Activated CD8-positive, alpha-beta memory T cell treated with anti-CD3 and anti-CD28 coated beads, Interleukin-2, amount 50 U/mL, for 24 hours (primary cell): ENCODE measurements around the gene PAX7.

Experiments used
- DNase-seq: peaks from one replicate; pipeline ENCODE4 v3.0.0-alpha.2; 2020; ENCODE audit errors: extremely low read depth

The PAX7 gene

GRCh38 chr1:18640228-18641004 lies 9.8 kb downstream of the PAX7 start:
- DNase-seq: no peak

- no peak for DNase-seq
Measured at GRCh38 chr1:18641005-18641941, 10.6 kb downstream of the PAX7 start.

- no peak for DNase-seq
Measured at GRCh38 chr1:18642278-18643095, 11.8 kb downstream of the PAX7 start.

- DNase-seq: no peak
Measured at GRCh38 chr1:18643154-18644012, 12.7 kb downstream of the PAX7 start.

GRCh38 chr1:18644013-18644399 lies 13.4 kb downstream of the PAX7 start:
- no peak for DNase-seq

- no peak for DNase-seq
Measured at GRCh38 chr1:18644446-18644845, 13.8 kb downstream of the PAX7 start.

GRCh38 chr1:18644973-18645746 lies 14.5 kb downstream of the PAX7 start:
- DNase-seq: no peak

GRCh38 chr1:18645747-18646090 lies 15.1 kb downstream of the PAX7 start:
- DNase-seq: no peak

GRCh38 chr1:18646091-18646785 lies 15.6 kb downstream of the PAX7 start:
- DNase-seq: no peak

GRCh38 chr1:18646786-18647410 lies 16.3 kb downstream of the PAX7 start:
- DNase-seq: no peak

- DNase-seq: no peak
Measured at GRCh38 chr1:18647681-18648214, 17.1 kb downstream of the PAX7 start.

GRCh38 chr1:18649693-18650370 lies 19.2 kb downstream of the PAX7 start:
- no peak for DNase-seq

- no peak for DNase-seq
Measured at GRCh38 chr1:18651713-18652112, 21.1 kb downstream of the PAX7 start.

GRCh38 chr1:18652791-18653190 lies 22.1 kb downstream of the PAX7 start:
- no peak for DNase-seq

- DNase-seq: no peak
Measured at GRCh38 chr1:18653367-18653766, 22.7 kb downstream of the PAX7 start.

GRCh38 chr1:18653916-18654315 lies 23.3 kb downstream of the PAX7 start:
- no peak for DNase-seq

GRCh38 chr1:18654599-18654998 lies 24.0 kb downstream of the PAX7 start:
- no peak for DNase-seq

GRCh38 chr1:18657506-18658201 lies 27.0 kb downstream of the PAX7 start:
- DNase-seq: no peak
